Activated T-cell treated with anti-CD3 and anti-CD28 coated beads for 1 hour (primary cell): ENCODE measurements around the gene SLC30A2.

Experiments
- DNase-seq: peaks from one replicate; pipeline ENCODE4 v3.0.0-alpha.2; 2020; ENCODE audit warnings: low read depth

SLC30A2 gene

DNA sequence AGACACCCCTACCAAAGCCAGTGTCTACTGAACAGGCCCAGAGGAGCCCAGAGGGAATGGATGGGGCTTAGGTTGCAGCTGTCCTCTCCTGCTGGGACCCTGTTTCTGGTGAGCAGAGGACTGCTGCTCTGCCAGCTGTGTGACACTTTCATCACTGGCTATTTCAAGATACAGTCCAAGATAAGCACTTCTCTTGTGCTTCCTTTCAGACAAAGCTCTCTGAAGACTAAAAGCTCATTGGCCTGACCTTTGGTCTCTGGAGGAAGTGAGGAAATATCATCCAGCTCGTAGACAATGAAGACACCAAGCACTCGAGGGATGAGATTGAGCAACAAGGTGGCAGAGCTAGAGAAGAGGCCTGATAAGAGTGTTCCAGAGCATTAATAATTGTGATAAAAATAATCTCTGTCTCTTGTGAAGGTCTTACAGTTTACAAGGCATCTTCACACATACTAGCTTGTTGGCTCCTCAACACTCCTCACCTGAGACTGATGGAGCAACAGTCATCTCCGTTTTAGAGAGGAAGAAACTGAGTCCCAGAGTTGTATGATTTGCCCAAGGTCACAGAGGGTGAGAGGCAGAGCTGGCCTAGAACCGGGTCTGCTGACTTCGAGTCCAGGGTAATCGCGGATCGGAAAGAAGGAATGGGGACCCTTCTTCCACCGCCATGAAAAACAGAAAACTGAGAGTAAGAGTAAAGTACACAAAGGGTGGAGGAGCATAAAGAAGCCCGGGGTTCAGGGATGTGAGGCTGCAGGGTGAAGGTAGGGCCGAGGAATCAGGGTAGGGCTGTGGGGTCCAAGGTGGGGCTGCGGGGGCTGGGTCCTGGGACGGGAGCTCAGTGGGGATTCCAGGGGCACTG, 48.7 kb downstream of the SLC30A2 start:
- DNase-seq: no peak

DNA sequence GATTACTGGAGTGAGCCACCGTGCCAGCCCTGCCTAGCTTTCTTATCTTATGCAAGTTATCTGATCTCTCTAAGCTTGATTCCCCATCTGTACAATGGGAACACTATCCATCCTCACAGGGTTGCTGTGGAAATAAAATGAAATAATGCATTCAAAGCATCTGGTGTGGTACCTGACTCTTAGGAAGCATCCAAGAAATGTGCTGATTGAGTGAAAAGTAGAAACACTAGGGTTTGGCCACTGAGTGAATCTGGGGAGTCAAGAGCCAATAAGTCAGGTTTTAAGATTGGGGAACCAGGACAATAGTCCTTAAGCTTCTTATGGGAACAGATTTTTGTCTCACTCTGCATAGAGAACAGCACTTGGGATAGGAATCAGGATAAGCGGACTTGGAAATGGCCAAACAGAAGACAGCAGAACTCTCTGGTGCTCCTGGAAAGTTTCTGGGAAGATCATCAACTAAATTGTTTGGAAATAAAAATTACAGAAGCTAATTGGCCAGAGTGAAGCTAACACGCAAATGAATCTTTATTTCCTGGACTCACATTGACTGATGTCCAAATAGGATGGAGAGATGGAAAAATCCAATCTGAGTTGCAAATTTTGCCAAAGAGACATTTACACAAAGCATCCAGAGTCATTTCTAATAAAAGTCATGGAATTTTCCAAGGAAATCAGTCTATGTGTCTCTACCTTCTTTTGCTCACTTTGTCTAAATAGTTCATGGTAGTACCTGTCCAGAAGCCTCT, 51.3 kb downstream of the SLC30A2 start:
- no peak for DNase-seq

DNA sequence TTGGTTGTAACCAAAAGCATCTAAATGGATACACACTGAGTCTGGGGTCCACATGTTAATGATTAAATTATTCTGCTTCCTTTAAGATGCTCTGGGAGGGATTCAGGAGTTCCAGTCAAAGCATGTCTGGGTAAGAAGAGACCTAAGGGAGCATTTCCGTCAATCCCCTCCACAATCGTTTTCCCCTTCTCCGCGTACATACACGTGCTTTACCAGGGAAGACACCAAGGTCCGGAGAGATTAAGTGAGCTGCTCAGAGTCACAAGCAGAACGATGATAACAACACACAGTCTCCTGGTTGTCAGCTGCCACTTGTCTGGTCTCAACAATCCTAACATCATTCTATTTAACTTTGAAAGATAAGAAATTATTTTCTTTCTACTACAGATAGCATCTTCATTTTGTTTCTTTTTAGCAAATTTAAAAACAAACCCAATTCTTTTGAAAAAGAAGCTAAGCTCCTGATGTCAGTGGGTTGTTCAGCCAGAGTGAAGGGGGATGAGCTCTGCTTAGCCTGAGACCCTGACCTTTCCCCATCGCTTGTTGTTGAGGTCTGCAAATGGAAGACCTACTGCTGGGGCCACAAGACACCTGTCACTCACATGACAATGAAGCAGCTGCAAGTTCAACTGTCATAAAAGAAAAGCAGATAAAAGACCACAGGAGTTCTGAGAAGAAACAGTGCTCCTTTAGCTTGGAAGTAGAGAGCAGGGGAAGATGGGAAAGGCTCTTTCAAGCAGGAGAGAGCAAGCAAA, 52.5 kb downstream of the SLC30A2 start:
- DNase-seq: no peak

DNA sequence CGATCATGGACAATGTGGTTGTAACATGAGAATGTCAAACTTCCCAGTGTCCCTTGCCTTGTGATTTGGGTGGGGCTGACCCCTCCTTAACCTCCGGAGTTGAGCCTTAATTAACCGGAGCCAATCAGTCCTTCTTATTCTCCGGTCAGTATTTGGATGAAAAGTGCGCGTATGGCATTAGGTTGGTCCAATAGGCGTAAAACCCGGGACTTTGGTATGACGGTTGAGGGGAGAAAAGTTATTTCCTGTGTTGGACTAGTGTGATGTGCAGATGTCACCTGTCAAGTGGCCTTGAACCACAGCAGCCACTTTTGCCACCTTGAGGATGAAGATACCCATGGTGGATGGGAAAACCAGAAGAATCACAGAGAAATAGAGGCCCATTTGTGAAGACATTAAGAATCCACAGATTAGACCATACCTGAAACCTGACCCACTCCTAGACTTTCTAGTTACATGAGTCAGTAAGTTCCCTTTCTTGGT, 53.2 kb downstream of the SLC30A2 start:
- no peak for DNase-seq

GRCh38 chr1:25991937-25992688, 53.8 kb downstream of the SLC30A2 start:
- DNase-seq: no peak

GRCh38 chr1:25990702-25991395, 55.1 kb downstream of the SLC30A2 start:
- DNase-seq: peak; percentile 36

DNA sequence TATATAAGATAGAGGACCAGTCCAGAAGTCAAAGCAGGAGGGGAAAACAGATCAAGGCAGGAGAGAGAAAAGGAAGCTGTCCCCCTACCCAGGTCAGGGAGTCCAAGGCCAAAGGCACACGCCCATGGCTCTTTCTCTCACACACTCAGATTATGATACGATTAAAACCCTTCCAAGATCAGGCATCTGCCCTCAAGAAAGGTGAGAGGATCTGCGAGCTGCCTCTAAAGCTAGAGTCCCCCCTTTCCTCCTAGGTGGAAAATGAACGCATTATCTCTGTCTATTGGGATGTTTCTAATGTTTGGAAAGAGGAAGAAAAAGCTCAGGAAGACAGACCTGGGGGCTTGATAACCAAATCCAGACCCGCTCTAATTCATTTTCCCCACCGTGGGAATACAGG, 55.7 kb downstream of the SLC30A2 start:
- no peak for DNase-seq

- DNase-seq: no peak
Observed at GRCh38 chr1:25989440-25990234, 56.3 kb downstream of the SLC30A2 start.

DNA sequence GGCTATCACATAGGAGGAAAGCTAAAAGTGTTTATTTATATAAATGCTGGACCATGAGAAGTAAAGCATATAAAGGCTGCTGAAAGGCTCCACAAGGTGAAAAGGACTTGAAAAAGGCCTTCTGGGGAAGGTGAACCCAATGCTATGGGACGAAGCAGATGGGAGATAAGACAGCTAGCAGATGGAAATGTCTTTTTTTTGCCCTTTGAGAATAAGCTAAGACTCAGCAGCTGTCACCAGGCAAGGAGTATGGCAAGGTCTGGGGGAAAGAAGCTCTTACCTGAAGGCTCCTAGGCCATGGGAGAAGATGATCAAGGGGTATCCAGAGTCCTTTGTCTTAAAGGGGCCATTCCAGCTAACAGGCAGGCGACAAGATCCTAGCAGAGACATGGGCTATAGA, 58.0 kb downstream of the SLC30A2 start:
- no peak for DNase-seq
